BJ (cell line): ENCODE results near the gene GABPB2. TPM values are rescaled to one million over a fixed set of nuclear protein-coding genes. Genes with fewer than 3 reads are reported as not detected.
A peak's percentile ranks its signal among the peaks of the same experiment; 100 is the strongest.

Experiments
- CTCF ChIA-PET: fragments of 350-600 bp; formaldehyde crosslinking; extraction: SDS; loops from one replicate; lab custom pipeline; 2021; ENCODE audit warnings: antibody characterized with exemption, inconsistent platforms; lab: Yijun Ruan, JAX
- POLR2A ChIA-PET: fragments of 300-600 bp; sonication (Branson Sonifier 250); formaldehyde crosslinking; extraction: SDS; loops from one replicate; lab custom pipeline; 2021; ENCODE audit warnings: antibody characterized with exemption; lab: Charles Lee
- DNase-seq: peaks from one replicate; pipeline ENCODE4 v3.0.0-alpha.2; 2011; ENCODE audit warnings: low read depth
- H3K27me3 ChIP-seq: 2 replicates; pipeline ENCODE4 v1.6.0; 2011; ENCODE audit warnings: low read length; ENCODE audit not compliant: control insufficient read depth, insufficient read depth
- H3K36me3 ChIP-seq: 2 replicates; pipeline ENCODE4 v1.5.1; 2011; ENCODE audit warnings: low read length; ENCODE audit not compliant: control insufficient read depth, insufficient read depth
- H3K4me3 ChIP-seq: 2 replicates; pipeline ENCODE4 v1.5.1; 2011; ENCODE audit warnings: low read depth, mild to moderate bottlenecking, control low read depth, low read length
- polyA plus RNA-seq: library from polyadenylated mRNA; depleted of rRNA; stranded (reverse); fragments of >200 nt; gene quantifications from 2 replicates; pipeline ENCODE4 v1.2.3, GENCODE V29; 2011
- TF ChIP-seq, protein P1 (sequence below): IDR thresholded peaks from 2 replicates; pipeline ENCODE4 v1.5.1; 2011; ENCODE audit warnings: low read depth, mild to moderate bottlenecking, control low read depth, inconsistent platforms, low read length, moderate library complexity; ENCODE audit not compliant: insufficient read depth

Gene GABPB2
- polyA plus RNA-seq, 1 experiment = 16.7 TPM

GRCh38 chr1:151036356-151036755, 34.2 kb upstream of the GABPB2 start, which contains the start of gene BNIPL:
TSS of gene BNIPL (plus strand) at chr1:151036586. CDS start at chr1:151036726, 140 bp downstream.
- TF ChIP-seq, protein P1, sequence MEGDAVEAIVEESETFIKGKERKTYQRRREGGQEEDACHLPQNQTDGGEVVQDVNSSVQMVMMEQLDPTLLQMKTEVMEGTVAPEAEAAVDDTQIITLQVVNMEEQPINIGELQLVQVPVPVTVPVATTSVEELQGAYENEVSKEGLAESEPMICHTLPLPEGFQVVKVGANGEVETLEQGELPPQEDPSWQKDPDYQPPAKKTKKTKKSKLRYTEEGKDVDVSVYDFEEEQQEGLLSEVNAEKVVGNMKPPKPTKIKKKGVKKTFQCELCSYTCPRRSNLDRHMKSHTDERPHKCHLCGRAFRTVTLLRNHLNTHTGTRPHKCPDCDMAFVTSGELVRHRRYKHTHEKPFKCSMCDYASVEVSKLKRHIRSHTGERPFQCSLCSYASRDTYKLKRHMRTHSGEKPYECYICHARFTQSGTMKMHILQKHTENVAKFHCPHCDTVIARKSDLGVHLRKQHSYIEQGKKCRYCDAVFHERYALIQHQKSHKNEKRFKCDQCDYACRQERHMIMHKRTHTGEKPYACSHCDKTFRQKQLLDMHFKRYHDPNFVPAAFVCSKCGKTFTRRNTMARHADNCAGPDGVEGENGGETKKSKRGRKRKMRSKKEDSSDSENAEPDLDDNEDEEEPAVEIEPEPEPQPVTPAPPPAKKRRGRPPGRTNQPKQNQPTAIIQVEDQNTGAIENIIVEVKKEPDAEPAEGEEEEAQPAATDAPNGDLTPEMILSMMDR = no peak
- ChIA-PET POLR2A (no interaction called here), CTCF (interaction anchor here (1.4 to 5.7 kb wide), 2 partner anchors 11 to 12 kb away, joined by 3 to 26 read pairs; partner anchors contain the start of gene C1orf56)
- Histone ChIP-seq H3K27me3 (no peaks in the 10 kb centered on the region), H3K4me3 (no peak within 1 kb of the TSS), H3K36me3 (peaks cover 5% of the 10 kb centered on the region)
- no peak for DNase-seq

DNA sequence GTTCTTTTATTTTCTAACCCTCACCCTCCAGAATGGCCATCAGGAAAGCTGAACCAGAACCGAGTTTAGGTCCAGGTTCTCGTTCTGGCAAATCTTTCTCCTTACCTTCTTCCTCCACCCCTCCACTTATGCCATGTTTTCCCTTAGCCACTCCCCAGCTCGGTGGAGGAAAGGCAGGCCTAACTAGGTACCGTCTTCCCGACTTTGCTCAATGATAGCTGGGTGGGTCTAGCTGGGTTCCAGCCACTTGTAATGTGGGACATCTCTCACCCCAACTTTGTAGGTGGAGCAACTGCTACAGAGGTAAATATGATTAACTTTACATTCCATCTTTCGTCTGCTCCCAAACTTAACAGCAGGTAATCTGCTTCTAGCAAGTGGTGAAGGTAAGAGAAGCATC, 33.5 kb upstream of the GABPB2 start:
- POLR2A ChIA-PET = no interaction called here
- CTCF ChIA-PET = interaction anchor here (1.4 to 5.7 kb wide), 2 partner anchors 11 to 12 kb away, joined by 3 to 26 read pairs; partner anchors contain the start of gene C1orf56
- H3K4me3 ChIP-seq = no peak overlapping the region
- no peaks in the 10 kb centered on the region for H3K27me3 ChIP-seq
- DNase-seq = no peak
- TF ChIP-seq, protein P1 = no peak
- peaks cover 3% of the 10 kb centered on the region for H3K36me3 ChIP-seq

DNA sequence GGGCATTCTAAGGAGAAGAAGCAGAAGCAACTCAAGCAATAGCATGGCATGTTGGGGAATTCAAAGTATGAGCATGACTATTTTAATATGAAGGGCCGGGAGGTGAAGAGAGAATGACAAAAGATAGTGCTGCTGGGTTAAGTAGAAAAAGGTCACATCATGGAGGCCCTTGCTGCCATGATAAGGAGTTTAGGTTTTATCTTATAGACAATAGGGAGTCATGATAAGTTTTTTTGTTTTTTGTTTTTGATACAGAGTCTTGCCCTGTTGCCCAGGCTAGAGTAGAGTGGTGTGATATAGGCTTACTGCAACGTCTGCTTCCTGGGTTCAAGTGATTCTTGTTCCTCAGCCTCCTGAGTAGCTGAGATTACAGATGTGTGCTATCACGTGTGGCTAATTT, 31.0 kb upstream of the GABPB2 start:
- Histone ChIP-seq H3K4me3 (no peak overlapping the region), H3K36me3 (peaks cover 2% of the 10 kb centered on the region; the same call in 1 of the 2 replicates), H3K27me3 (no peaks in the 10 kb centered on the region)
- DNase-seq = no peak
- POLR2A ChIA-PET = no interaction called here
- CTCF ChIA-PET = interaction anchor here (1.6 to 5.7 kb wide), 2 partner anchors 9 to 14 kb away, joined by 5 to 26 read pairs; partner anchors contain the start of gene C1orf56
- TF ChIP-seq, protein P1 = no peak

GRCh38 chr1:151043163-151043562, 27.4 kb upstream of the GABPB2 start:
- DNase-seq = no peak
- Histone ChIP-seq H3K27me3 (no peaks in the 10 kb centered on the region), H3K36me3 (no peaks in the 10 kb centered on the region), H3K4me3 (no peak overlapping the region)
- POLR2A ChIA-PET = no interaction called here
- TF ChIP-seq, protein P1 = no peak
- CTCF ChIA-PET = interaction anchor here (0.6 to 2.4 kb wide), 2 partner anchors 18 to 66 kb away, joined by 4 to 11 read pairs; no protein-coding TSS in a partner anchor

DNA sequence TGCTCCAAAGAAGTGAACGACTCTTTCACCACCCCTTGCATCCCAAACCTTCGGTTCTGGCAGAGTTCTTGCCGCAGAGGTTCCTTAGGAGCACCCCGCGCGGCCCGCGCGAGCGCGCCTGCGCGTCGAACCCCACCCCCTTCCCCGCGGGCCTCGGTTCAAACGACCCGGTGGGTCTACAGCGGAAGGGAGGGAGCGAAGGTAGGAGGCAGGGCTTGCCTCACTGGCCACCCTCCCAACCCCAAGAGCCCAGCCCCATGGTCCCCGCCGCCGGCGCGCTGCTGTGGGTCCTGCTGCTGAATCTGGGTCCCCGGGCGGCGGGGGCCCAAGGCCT, 23.0 kb upstream of the GABPB2 start, which contains the start of gene C1orf56:
C1orf56 (plus strand) TSS at position 161 of the 334 bp plus-strand sequence; CDS start at position 258, 97 bp downstream.
- Histone ChIP-seq H3K4me3 (peak within 1 kb of the TSS; percentile 60), H3K36me3 (peaks cover 1% of the 10 kb centered on the region; the same call in 1 of the 2 replicates), H3K27me3 (no peaks in the 10 kb centered on the region)
- CTCF ChIA-PET = interaction anchor here (1.1 to 1.7 kb wide), 10 partner anchors 9 to 52 kb away, joined by 3 to 13 read pairs (median 4); partner anchors contain the start of genes BNIPL, CDC42SE1, GABPB2 and MINDY1
- DNase-seq = no peak
- POLR2A ChIA-PET = interaction anchor here (0.5 kb wide), 1 partner anchor 18 kb away, joined by 3 read pairs; no protein-coding TSS in a partner anchor
- TF ChIP-seq, protein P1 = no peak
